GM23248 (cell line): ENCODE results near the gene MEG3.

Source experiments
- EZH2 ChIP-seq: fragments of 200-600 bp; sonication (generic); IDR thresholded peaks from 2 replicates; pipeline ENCODE4 v1.6.1; 2018; ENCODE audit warnings: antibody characterized with exemption, mild to moderate bottlenecking; ENCODE audit not compliant: insufficient read depth, poor library complexity, severe bottlenecking
- EZH2phosphoT487 ChIP-seq: fragments of 200-600 bp; sonication (generic); IDR thresholded peaks from 2 replicates; pipeline ENCODE4 v1.6.1; 2018; ENCODE audit warnings: antibody characterized with exemption, moderate library complexity, mild to moderate bottlenecking, low read depth; ENCODE audit not compliant: insufficient read depth

- TF ChIP-seq EZH2, result no peak
- no peak for TF ChIP-seq EZH2phosphoT487
Observed at GRCh38 chr14:100903134-100903468, 77.2 kb downstream of the MEG3 start.
